DOHH2 (cell line): ENCODE data around the gene GZMM.

Experiments
- H3F3A ChIP-seq: fragments of 200-600 bp; sonication (generic), shearing (Covaris generic); 2 replicates; pipeline ENCODE4 v1.6.0; 2016; ENCODE audit warnings: antibody characterized with exemption, mild to moderate bottlenecking; ENCODE audit not compliant: control insufficient read depth, insufficient read depth
- H3K27ac ChIP-seq: fragments of 200-600 bp; sonication (generic); 2 replicates; pipeline ENCODE4 v1.5.1; 2014; ENCODE audit warnings: low read depth, mild to moderate bottlenecking, low read length, moderate library complexity
- H3K27me3 ChIP-seq: fragments of 200-600 bp; sonication (generic); 2 replicates; pipeline ENCODE4 v1.6.1; 2014; ENCODE audit warnings: mild to moderate bottlenecking, low read length, mixed read lengths; ENCODE audit not compliant: control insufficient read depth
- H3K36me3 ChIP-seq: fragments of 200-600 bp; sonication (generic); 2 replicates; pipeline ENCODE4 v1.6.1; 2014; ENCODE audit warnings: mild to moderate bottlenecking, low read length, moderate library complexity, mixed read lengths; ENCODE audit not compliant: control insufficient read depth
- H3K4me1 ChIP-seq: fragments of 200-600 bp; sonication (generic); 2 replicates; pipeline ENCODE4 v1.6.1; 2014; ENCODE audit warnings: mild to moderate bottlenecking, low read length, mixed read lengths; ENCODE audit not compliant: control insufficient read depth
- H3K4me2 ChIP-seq: fragments of 200-600 bp; sonication (generic); 2 replicates; pipeline ENCODE4 v1.6.0; 2014; ENCODE audit warnings: mild to moderate bottlenecking, low read length, moderate library complexity
- H3K4me3 ChIP-seq: fragments of 200-600 bp; sonication (generic); 2 replicates; pipeline ENCODE4 v1.5.1; 2014; ENCODE audit warnings: mild to moderate bottlenecking, low read length, mixed read lengths
- H3K79me2 ChIP-seq: fragments of 200-600 bp; sonication (generic); 2 replicates; pipeline ENCODE4 v1.6.1; 2014; ENCODE audit warnings: mild to moderate bottlenecking, low read length, mixed read lengths; ENCODE audit not compliant: control insufficient read depth
- H3K9me2 ChIP-seq: fragments of 200-600 bp; sonication (generic); replicated peaks from 2 replicates; pipeline ENCODE4 v1.6.1; 2014; ENCODE audit warnings: mild to moderate bottlenecking, low read length, mixed read lengths; ENCODE audit not compliant: control insufficient read depth
- H3K9me3 ChIP-seq: fragments of 200-600 bp; sonication (generic); 2 replicates; pipeline ENCODE4 v1.6.1; 2014; ENCODE audit warnings: antibody characterized with exemption, low read length, mixed read lengths; ENCODE audit not compliant: control insufficient read depth, insufficient read depth
- H4K20me1 ChIP-seq: fragments of 200-600 bp; sonication (generic); 2 replicates; pipeline ENCODE4 v1.6.0; 2014; ENCODE audit warnings: low read depth, mild to moderate bottlenecking, antibody characterized with exemption, low read length, moderate library complexity; ENCODE audit not compliant: control insufficient read depth, insufficient read depth
- CTCF ChIP-seq: fragments of 200-600 bp; sonication (generic); IDR thresholded peaks from one replicate; pipeline ENCODE4 v1.5.1; 2014; ENCODE audit warnings: antibody characterized with exemption, mild to moderate bottlenecking, low read depth, low read length; ENCODE audit not compliant: poor library complexity, severe bottlenecking
- EZH2phosphoT487 ChIP-seq: fragments of 200-600 bp; sonication (generic); IDR thresholded peaks from 2 replicates; pipeline ENCODE4 v1.6.1; 2017; ENCODE audit warnings: borderline replicate concordance, mild to moderate bottlenecking, antibody characterized with exemption, low read length, moderate library complexity, mixed read lengths

GZMM gene

GRCh38 chr19:547836-548720, 4.2 kb downstream of the GZMM start:
- no peaks in the 10 kb centered on the region for H4K20me1 ChIP-seq
- TF ChIP-seq CTCF (no peak), EZH2phosphoT487 (no peak)
- no peaks in the 10 kb centered on the region for H3K9me2 ChIP-seq
- no peaks in the 10 kb centered on the region for H3K9me3 ChIP-seq
- no peak overlapping the region for H3K4me3 ChIP-seq
- no peak overlapping the region for H3K4me2 ChIP-seq
- H3K79me2 ChIP-seq = no peaks in the 10 kb centered on the region
- H3K4me1 ChIP-seq = peaks cover 9% of the 10 kb centered on the region
- H3K27me3 ChIP-seq = no peaks in the 10 kb centered on the region
- H3K27ac ChIP-seq = no peak overlapping the region
- H3K36me3 ChIP-seq = no peaks in the 10 kb centered on the region
- no peaks in the 10 kb centered on the region for H3F3A ChIP-seq

GRCh38 chr19:548886-549830, 5.3 kb downstream of the GZMM start:
- no peaks in the 10 kb centered on the region for H3F3A ChIP-seq
- no peaks in the 10 kb centered on the region for H4K20me1 ChIP-seq
- H3K4me1 ChIP-seq = peaks cover under 1% of the 10 kb centered on the region; the same call in 1 of the 2 replicates
- H3K27ac ChIP-seq = no peak overlapping the region
- H3K9me3 ChIP-seq = no peaks in the 10 kb centered on the region
- no peaks in the 10 kb centered on the region for H3K9me2 ChIP-seq
- TF ChIP-seq EZH2phosphoT487 = no peak
- TF ChIP-seq CTCF = no peak
- no peak overlapping the region for H3K4me2 ChIP-seq
- H3K27me3 ChIP-seq = no peaks in the 10 kb centered on the region
- no peaks in the 10 kb centered on the region for H3K79me2 ChIP-seq
- no peaks in the 10 kb centered on the region for H3K36me3 ChIP-seq
- H3K4me3 ChIP-seq = no peak overlapping the region

- Histone ChIP-seq H3F3A (no peaks in the 10 kb centered on the region), H3K9me2 (no peaks in the 10 kb centered on the region), H3K36me3 (no peaks in the 10 kb centered on the region), H3K4me1 (no peaks in the 10 kb centered on the region), H3K4me3 (no peak overlapping the region), H3K27ac (no peak overlapping the region), H4K20me1 (no peaks in the 10 kb centered on the region), H3K79me2 (no peaks in the 10 kb centered on the region), H3K27me3 (no peaks in the 10 kb centered on the region), H3K4me2 (no peak overlapping the region), H3K9me3 (no peaks in the 10 kb centered on the region)
- TF ChIP-seq CTCF (no peak), EZH2phosphoT487 (no peak)
These were observed 11.0 kb downstream of the GZMM start for GRCh38 chr19:554817-555216.
